H1 (cell line): ENCODE data around the gene ADH4. TPM values are rescaled to one million over a fixed set of nuclear protein-coding genes. Genes with fewer than 3 reads are reported as not detected.

ENCODE experiments used
- CTCF ChIA-PET: fragments of 300-600 bp; sonication (Branson Sonifier 250); formaldehyde crosslinking; loops from one replicate; lab custom pipeline; 2021; ENCODE audit not compliant: partially characterized antibody; lab: Charles Lee
- POLR2A ChIA-PET: fragments of 300-600 bp; sonication (Branson Sonifier 250); formaldehyde crosslinking; loops from one replicate; lab custom pipeline; 2021; ENCODE audit warnings: inconsistent platforms; ENCODE audit not compliant: partially characterized antibody; lab: Charles Lee
- DNase-seq, 2 experiments: peaks; one replicate each; pipeline versions ENCODE4 v3.0.0 to v3.0.0-alpha.2; 2010 to 2022; ENCODE audit warnings: low spot score in 2 of 2, low read depth in 1 of 2, mixed read lengths in 1 of 2
- FAIRE-seq: peaks from 2 replicates; lab custom pipeline; 2011; peaks lifted over from hg19 to GRCh38; lab: Jason Lieb, UNC
- H2AFZ ChIP-seq: 2 replicates; pipeline ENCODE4 v1.8.1; 2012; ENCODE audit warnings: low read length, inconsistent platforms
- H2AK5ac ChIP-seq: 2 replicates; pipeline ENCODE4 v1.6.1; 2013; ENCODE audit warnings: low read depth, low read length
- H2BK120ac ChIP-seq: replicated peaks from 2 replicates; pipeline ENCODE3; 2013; ENCODE audit warnings: low read depth, low read length, inconsistent platforms
- H2BK12ac ChIP-seq: 2 replicates; pipeline ENCODE4 v1.6.1; 2013; ENCODE audit warnings: low read depth, low read length
- H2BK15ac ChIP-seq: 2 replicates; pipeline ENCODE4 v1.6.1; 2013; ENCODE audit warnings: low read length
- H2BK20ac ChIP-seq: 2 replicates; pipeline ENCODE4 v1.6.1; 2013; ENCODE audit warnings: low read length
- H2BK5ac ChIP-seq: 2 replicates; pipeline ENCODE4 v1.6.1; 2013; ENCODE audit warnings: low read depth, low read length
- H3K14ac ChIP-seq: 2 replicates; pipeline ENCODE4 v1.6.1; 2013; ENCODE audit warnings: inconsistent platforms; ENCODE audit not compliant: insufficient read length
- H3K18ac ChIP-seq: 2 replicates; pipeline ENCODE4 v1.6.1; 2013; ENCODE audit warnings: low read length; ENCODE audit errors: extremely low read depth
- H3K23ac ChIP-seq: 2 replicates; pipeline ENCODE4 v1.6.1; 2013; ENCODE audit warnings: inconsistent platforms; ENCODE audit not compliant: insufficient read length
- H3K23me2 ChIP-seq: 2 replicates; pipeline ENCODE4 v1.6.1; 2013; ENCODE audit warnings: low read depth, low read length
- H3K27ac ChIP-seq: 2 replicates; pipeline ENCODE4 v1.6.1; 2011; ENCODE audit warnings: low read depth, low read length, inconsistent platforms
- H3K27me3 ChIP-seq, 4 experiments: replicated peaks in 1 of 4; 1 replicate in 1 of 4; 2 replicates in 3 of 4; pipeline versions ENCODE4 v1.6.1 to v1.8.1; 2011 to 2013; ENCODE audit warnings: low read length in 3 of 4, mild to moderate bottlenecking in 3 of 4, inconsistent platforms in 2 of 4, mixed read lengths in 2 of 4, moderate library complexity in 1 of 4; ENCODE audit not compliant: control insufficient read depth in 3 of 4, insufficient read depth in 3 of 4; ENCODE audit errors: extremely low read depth in 1 of 4
- H3K36me3 ChIP-seq, 4 experiments: 2 replicates each; pipeline versions ENCODE4 v1.6.1 to v1.8.1; 2011 to 2013; ENCODE audit warnings: mild to moderate bottlenecking in 4 of 4, low read length in 3 of 4, moderate library complexity in 2 of 4, control low read depth in 1 of 4, inconsistent platforms in 1 of 4; ENCODE audit not compliant: insufficient read depth in 4 of 4, control insufficient read depth in 2 of 4
- H3K4ac ChIP-seq: replicated peaks from 2 replicates; pipeline ENCODE3; 2013; ENCODE audit warnings: low read length, low read depth, mixed read lengths, inconsistent platforms; ENCODE audit not compliant: insufficient read length
- H3K4me1 ChIP-seq, 4 experiments: replicated peaks in 1 of 4; 1 replicate in 1 of 4; 2 replicates in 3 of 4; pipeline versions ENCODE4 v1.6.1 to v1.8.1; 2011 to 2013; ENCODE audit warnings: low read length in 3 of 4, inconsistent platforms in 2 of 4, mixed read lengths in 1 of 4; ENCODE audit not compliant: insufficient read depth in 4 of 4, control insufficient read depth in 3 of 4
- H3K4me2 ChIP-seq, 2 experiments: 2 replicates each; pipeline versions ENCODE4 v1.6.1 to v1.8.1; 2011 to 2013; ENCODE audit warnings: low read depth in 2 of 2, low read length in 2 of 2, control low read depth in 1 of 2, inconsistent platforms in 1 of 2, mild to moderate bottlenecking in 1 of 2; ENCODE audit not compliant: insufficient read depth in 1 of 2
- H3K4me3 ChIP-seq, 4 experiments: fragments of 200-600, 300-600 bp in 1 of 4; sonication (generic), shearing (Covaris generic), sonication (Bioruptor Twin) in 1 of 4; 2 replicates each; pipeline versions ENCODE4 v1.5.1 to v1.8.1; 2011 to 2016; ENCODE audit warnings: low read length in 4 of 4, low read depth in 3 of 4, control low read depth in 2 of 4, inconsistent platforms in 2 of 4, mild to moderate bottlenecking in 2 of 4, mixed read lengths in 1 of 4, moderate library complexity in 1 of 4; ENCODE audit not compliant: insufficient read depth in 2 of 4; ENCODE audit errors: extremely low read depth in 1 of 4
- H3K56ac ChIP-seq: replicated peaks from 2 replicates; pipeline ENCODE3; 2013; ENCODE audit warnings: low read depth, mild to moderate bottlenecking, mixed read lengths, low read length, inconsistent platforms; ENCODE audit not compliant: insufficient read length
- H3K79me1 ChIP-seq: 2 replicates; pipeline ENCODE4 v1.6.1; 2013; ENCODE audit warnings: low read depth, low read length, control low read depth
- H3K79me2 ChIP-seq, 2 experiments: 2 replicates each; pipeline versions ENCODE4 v1.6.1 to v1.8.1; 2012 to 2013; ENCODE audit warnings: low read length in 2 of 2, mild to moderate bottlenecking in 2 of 2, inconsistent platforms in 1 of 2; ENCODE audit not compliant: insufficient read depth in 2 of 2, control insufficient read depth in 1 of 2
- H3K9ac ChIP-seq, 4 experiments: replicated peaks in 1 of 4; 1 replicate in 1 of 4; 2 replicates in 3 of 4; pipeline versions ENCODE4 v1.6.1 to v1.8.1; 2011 to 2013; ENCODE audit warnings: low read depth in 3 of 4, low read length in 3 of 4, control low read depth in 2 of 4, mild to moderate bottlenecking in 2 of 4, moderate library complexity in 2 of 4, inconsistent platforms in 1 of 4; ENCODE audit errors: extremely low read depth in 1 of 4
- H3K9me3 ChIP-seq, 2 experiments: 2 replicates each; pipeline versions ENCODE4 v1.6.1 to v1.8.1; 2012 to 2013; ENCODE audit warnings: mild to moderate bottlenecking in 2 of 2, moderate library complexity in 2 of 2, control low read depth in 1 of 2, inconsistent platforms in 1 of 2, low read depth in 1 of 2, low read length in 1 of 2, mixed read lengths in 1 of 2; ENCODE audit not compliant: insufficient read depth in 2 of 2
- H4K20me1 ChIP-seq, 2 experiments: replicated peaks in 1 of 2; 2 replicates each; pipeline versions ENCODE3 to v1.8.1; 2011 to 2013; ENCODE audit warnings: inconsistent platforms in 2 of 2, low read length in 2 of 2, mild to moderate bottlenecking in 1 of 2; ENCODE audit not compliant: insufficient read depth in 2 of 2, control insufficient read depth in 1 of 2
- H4K5ac ChIP-seq: 2 replicates; pipeline ENCODE4 v1.6.1; 2013; ENCODE audit warnings: low read length, low read depth, mixed read lengths, inconsistent platforms; ENCODE audit not compliant: insufficient read length
- H4K8ac ChIP-seq: 2 replicates; pipeline ENCODE4 v1.8.0; 2013; ENCODE audit warnings: mild to moderate bottlenecking, moderate library complexity, low read length, inconsistent platforms; ENCODE audit not compliant: insufficient read depth; ENCODE audit errors: extremely low read depth
- H4K91ac ChIP-seq: replicated peaks from 2 replicates; pipeline ENCODE3; 2013; ENCODE audit warnings: low read length, mixed read lengths, inconsistent platforms; ENCODE audit not compliant: insufficient read length
- NANOG ChIP-seq: IDR thresholded peaks from 2 replicates; pipeline ENCODE4 v1.6.1; 2011; ENCODE audit warnings: low read length, low read depth, mild to moderate bottlenecking, inconsistent platforms; ENCODE audit not compliant: insufficient read depth, poor library complexity, severe bottlenecking
- SP2 ChIP-seq: IDR thresholded peaks from 2 replicates; pipeline ENCODE4 v1.6.1; 2012; ENCODE audit warnings: mild to moderate bottlenecking, low read length, inconsistent platforms
- WGBS, 2 experiments: shearing (Covaris generic) in 1 of 2; methylation state at CpG; one replicate each; pipeline versions ENCODE4 v1.1.6 to v1.1.7; 2013 to 2015; ENCODE audit warnings: low lambda C conversion rate in 2 of 2, mixed read lengths in 2 of 2, inconsistent platforms in 1 of 2, low coverage in 1 of 2, missing lambda C conversion rate in 1 of 2; ENCODE audit not compliant: insufficient replicate concordance in 2 of 2, insufficient coverage in 1 of 2, insufficient read length in 1 of 2; ENCODE audit errors: extremely low coverage in 1 of 2, missing lambda C conversion rate in 1 of 2; 5-methylcytosine and 5-hydroxymethylcytosine counted together
- polyA plus RNA-seq, 7 experiments: library from polyadenylated mRNA; depleted of rRNA in 3 of 7; stranded (reverse) in 5 of 7; unstranded in 2 of 7; fragments of >200 nt in 5 of 7; fragments of 200-250 nt in 2 of 7; gene quantifications; 1 replicate in 5 of 7; 2 replicates in 1 of 7; 4 replicates in 1 of 7; pipeline versions ENCODE4 v1.2.1 to v1.2.3, GENCODE V29; 2011 to 2013; ENCODE audit warnings: missing spikeins in 2 of 7, mixed read lengths in 2 of 7
- total RNA-seq: library from RNA; stranded (reverse); fragmentation: NEBNext Ultra II Directional; extraction: Animal tissue kit (Norgen Biotek cat#: 25700); gene quantifications from 2 replicates; pipeline ENCODE4 v1.2.1, GENCODE V29; 2021

Gene ADH4
- total and polyA plus RNA-seq, 2 of the 8 experiments (the other 6 are each of a cell fraction or from before 2014, with no cell fraction given) = not detected

DNA sequence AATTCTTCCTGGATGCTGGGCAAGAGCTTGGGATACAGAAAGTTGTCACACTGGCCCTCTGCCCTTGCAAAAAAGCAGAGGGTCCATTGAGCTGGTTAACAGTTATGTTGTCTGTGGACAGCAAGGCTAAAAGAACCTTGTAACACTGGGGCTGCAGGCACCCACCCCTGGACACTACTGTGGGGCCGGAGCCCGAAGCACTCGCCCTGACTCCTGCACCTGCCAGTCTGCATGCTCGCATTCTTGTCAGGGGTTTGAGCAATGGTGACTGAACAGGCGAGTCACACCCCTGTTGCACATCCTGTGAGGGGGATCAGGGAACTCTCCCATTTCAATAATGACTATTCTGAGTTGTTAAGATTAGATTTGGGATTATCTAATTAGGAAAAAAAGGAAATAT is 23.6 kb downstream of the ADH4 start:
- no peaks in the 10 kb centered on the region; a peak in 1 of 7 replicates for H3K4me1 ChIP-seq
- H2BK12ac ChIP-seq = no peak overlapping the region
- no peak overlapping the region for H3K18ac ChIP-seq
- ChIA-PET CTCF (interaction anchor here (1.0 to 1.9 kb wide), 4 partner anchors 84 to 343 kb away, joined by 4 to 14 read pairs (median 5); no protein-coding TSS in a partner anchor), POLR2A (interaction anchor here (0.5 to 2.4 kb wide), 2 partner anchors 30 to 32 kb away, joined by 3 to 8 read pairs; partner anchors contain the start of gene ADH5)
- no peak overlapping the region for H3K56ac ChIP-seq
- H3K4me3 ChIP-seq = no peak overlapping the region
- H2BK5ac ChIP-seq = no peak overlapping the region
- 78% methylated on average over 5 of the region's 5 CpGs; no CpG with 5 or more reads in 1 of the 2 experiments for WGBS, 2 experiments
- no peak overlapping the region for H2BK20ac ChIP-seq
- no peak overlapping the region for H2AFZ ChIP-seq
- H3K79me1 ChIP-seq = no peaks in the 10 kb centered on the region
- H2BK120ac ChIP-seq = no peak overlapping the region
- no peaks in the 10 kb centered on the region for H4K20me1 ChIP-seq
- H2AK5ac ChIP-seq = no peak overlapping the region
- TF ChIP-seq NANOG = no peak
- TF ChIP-seq SP2 = no peak
- H3K36me3 ChIP-seq = peaks cover 0 to 4% (median 0%) of the 10 kb centered on the region in 4 experiments; a peak in 1 of 8 replicates
- no peak for DNase-seq
- no peaks in the 10 kb centered on the region for H3K23me2 ChIP-seq
- no peak overlapping the region for H4K91ac ChIP-seq
- H3K27ac ChIP-seq = no peak overlapping the region
- no peak overlapping the region for H3K23ac ChIP-seq
- no peak overlapping the region for H3K4ac ChIP-seq
- no peaks in the 10 kb centered on the region; a peak in 1 of 4 replicates for H3K79me2 ChIP-seq
- H3K9ac ChIP-seq = no peak overlapping the region
- no peak overlapping the region for H3K4me2 ChIP-seq
- H2BK15ac ChIP-seq = no peak overlapping the region
- no peaks in the 10 kb centered on the region for H3K27me3 ChIP-seq
- no peak overlapping the region for H4K8ac ChIP-seq
- H3K9me3 ChIP-seq = peaks cover 0 to 6% of the 10 kb centered on the region in 2 experiments; a peak in 3 of 4 replicates
- no peak for FAIRE-seq
- no peak overlapping the region for H3K14ac ChIP-seq
- no peak overlapping the region for H4K5ac ChIP-seq
